GM21390 (cell line): ENCODE data around the gene SLIT1.

Source experiments
- ATAC-seq: cut with Tn5 transposase; IDR thresholded peaks from one replicate; pipeline ENCODE4 v1.9.1; 2021; ENCODE audit not compliant: unreplicated experiment

Gene SLIT1

GRCh38 chr10:97174276-97174775 lies 11.4 kb downstream of the SLIT1 start:
- ATAC-seq, result no peak

GRCh38 chr10:97173036-97173435 lies 12.7 kb downstream of the SLIT1 start:
- ATAC-seq, result no peak

- no peak for ATAC-seq
Observed at GRCh38 chr10:97171001-97171400, 14.8 kb downstream of the SLIT1 start.

GRCh38 chr10:97169911-97170693 lies 15.7 kb downstream of the SLIT1 start:
- no peak for ATAC-seq

- no peak for ATAC-seq
Observed at GRCh38 chr10:97169063-97169462, 16.7 kb downstream of the SLIT1 start.

GRCh38 chr10:97168645-97169044 lies 17.1 kb downstream of the SLIT1 start:
- ATAC-seq, result no peak

GRCh38 chr10:97165499-97165898 lies 20.3 kb downstream of the SLIT1 start:
- ATAC-seq, result no peak

GRCh38 chr10:97163781-97164501 lies 21.8 kb downstream of the SLIT1 start:
- ATAC-seq, result no peak

- no peak for ATAC-seq
Observed at GRCh38 chr10:97163181-97163580, 22.6 kb downstream of the SLIT1 start.

GRCh38 chr10:97159646-97160305 lies 26.0 kb downstream of the SLIT1 start:
- ATAC-seq, result no peak

- no peak for ATAC-seq
Observed at GRCh38 chr10:97157578-97158095, 28.1 kb downstream of the SLIT1 start.

GRCh38 chr10:97154781-97155180 lies 31.0 kb downstream of the SLIT1 start:
- no peak for ATAC-seq

GRCh38 chr10:97154162-97154561 lies 31.6 kb downstream of the SLIT1 start:
- ATAC-seq, result no peak

- no peak for ATAC-seq
Observed at GRCh38 chr10:97153270-97153850, 32.4 kb downstream of the SLIT1 start.

GRCh38 chr10:97151307-97151914 lies 34.3 kb downstream of the SLIT1 start:
- ATAC-seq, result no peak

- ATAC-seq, result no peak
Observed at GRCh38 chr10:97150616-97151015, 35.1 kb downstream of the SLIT1 start.

GRCh38 chr10:97150013-97150595 lies 35.7 kb downstream of the SLIT1 start:
- no peak for ATAC-seq

- no peak for ATAC-seq
Observed at GRCh38 chr10:97149079-97149531, 36.7 kb downstream of the SLIT1 start.

- ATAC-seq, result no peak
Observed at GRCh38 chr10:97144297-97144696, 41.5 kb downstream of the SLIT1 start.

- ATAC-seq, result no peak
Observed at GRCh38 chr10:97142834-97143233, 42.9 kb downstream of the SLIT1 start.
